GM18873 (cell line): Measurements from ENCODE around the gene RGS9.
"Not testable (repeated sequence)": the region's sequence is repeated elsewhere in the genome, so short reads cannot be mapped to it uniquely, and the experiment has no call there.

Experiments
- ATAC-seq: cut with Tn5 transposase; IDR thresholded peaks from one replicate; pipeline ENCODE4 v1.9.1; 2021; ENCODE audit warnings: mild to moderate bottlenecking, moderate library complexity, moderate number of reproducible peaks; ENCODE audit not compliant: unreplicated experiment, low FRiP score

The RGS9 gene

GRCh38 chr17:65177901-65178300 is 40.7 kb downstream of the RGS9 start:
- ATAC-seq: no peak

- not testable (repeated sequence) for ATAC-seq
Measured at GRCh38 chr17:65180276-65180675, 43.1 kb downstream of the RGS9 start.

DNA sequence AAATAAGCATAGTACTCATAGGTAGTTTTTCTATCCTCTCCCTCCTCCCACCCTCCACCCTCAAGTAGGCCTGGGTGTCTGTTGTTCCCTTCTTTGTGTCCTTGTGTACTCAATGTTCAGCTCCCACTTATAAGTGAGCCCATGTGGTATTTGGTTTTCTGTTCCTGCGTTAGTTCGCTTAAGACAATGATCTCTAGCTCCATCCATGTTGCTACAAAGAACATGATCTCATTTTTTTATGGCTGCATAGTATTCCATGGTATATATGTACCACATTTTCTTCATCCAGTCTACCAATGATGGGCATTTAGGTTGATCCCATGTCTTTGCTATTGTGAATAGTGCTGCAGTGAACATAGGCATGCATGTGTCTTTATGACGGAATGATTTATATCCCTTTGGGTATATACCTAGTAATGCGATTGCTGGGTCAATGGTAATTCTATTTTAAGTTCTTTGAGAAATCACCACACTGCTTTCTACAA is 43.6 kb downstream of the RGS9 start:
- not testable (repeated sequence) for ATAC-seq

DNA sequence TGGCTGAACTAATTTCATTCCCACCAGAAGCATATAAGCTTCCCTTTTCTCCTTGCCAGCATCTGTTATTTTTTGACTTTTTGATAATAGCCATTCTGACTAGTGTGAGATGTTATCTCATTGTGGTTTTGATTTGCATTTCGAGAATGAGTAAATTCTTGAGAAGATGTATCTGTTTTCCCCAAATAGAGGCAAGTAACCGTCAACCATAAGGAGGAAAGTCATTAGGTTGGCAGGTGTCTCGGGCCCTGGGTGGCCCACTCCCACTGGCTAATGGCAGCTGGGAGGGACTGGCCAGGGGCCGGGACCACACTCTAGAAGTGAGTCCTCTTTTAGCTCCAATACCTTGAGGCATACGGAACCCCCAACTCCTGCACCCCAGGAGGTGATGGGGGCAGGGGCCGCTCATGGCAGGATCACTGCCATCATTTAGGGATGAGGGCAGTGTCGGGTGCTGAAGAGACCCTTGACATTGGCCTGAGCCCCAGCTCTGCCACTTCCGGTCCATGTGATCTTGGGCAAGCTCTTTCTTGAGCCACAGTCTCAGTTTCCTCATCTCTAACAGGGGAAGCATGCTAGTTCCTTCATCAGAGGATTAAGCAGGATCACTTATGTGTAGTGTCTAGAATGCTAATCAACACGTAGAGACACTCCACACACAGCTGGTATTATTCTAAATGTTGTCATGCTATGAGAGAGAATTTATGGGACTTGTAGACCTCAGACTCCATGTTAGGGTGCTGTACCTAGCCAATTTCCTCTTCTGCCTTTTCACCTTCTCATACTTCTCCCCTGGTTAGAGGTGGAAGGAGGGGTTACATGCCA is 44.3 kb downstream of the RGS9 start:
- ATAC-seq: peak; percentile 50

GRCh38 chr17:65182233-65182632 is 45.1 kb downstream of the RGS9 start:
- ATAC-seq: peak; percentile 41

DNA sequence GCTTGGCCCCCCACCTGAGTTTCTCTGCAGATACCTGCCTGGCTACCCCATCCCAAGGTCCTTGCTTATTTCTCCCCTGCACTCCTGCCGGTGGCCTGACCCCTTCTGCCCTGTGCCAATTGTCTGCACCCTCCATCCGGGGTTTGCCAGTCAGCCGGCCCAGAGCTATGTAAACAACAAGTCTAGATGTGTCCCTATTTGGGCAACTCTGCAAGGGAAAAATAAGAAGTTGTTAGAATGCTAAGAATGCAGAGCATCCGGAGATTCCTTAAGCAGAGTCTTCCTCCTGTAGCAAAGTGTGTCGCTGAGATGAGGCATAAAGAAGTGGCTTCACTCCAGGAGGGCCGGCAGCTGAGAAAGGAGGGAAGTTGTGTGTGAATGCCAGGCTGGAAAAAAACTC is 46.6 kb downstream of the RGS9 start:
- no peak for ATAC-seq

- no peak for ATAC-seq
Measured at GRCh38 chr17:65184235-65184959, 47.2 kb downstream of the RGS9 start.

GRCh38 chr17:65185062-65185461 is 47.9 kb downstream of the RGS9 start:
- no peak for ATAC-seq

DNA sequence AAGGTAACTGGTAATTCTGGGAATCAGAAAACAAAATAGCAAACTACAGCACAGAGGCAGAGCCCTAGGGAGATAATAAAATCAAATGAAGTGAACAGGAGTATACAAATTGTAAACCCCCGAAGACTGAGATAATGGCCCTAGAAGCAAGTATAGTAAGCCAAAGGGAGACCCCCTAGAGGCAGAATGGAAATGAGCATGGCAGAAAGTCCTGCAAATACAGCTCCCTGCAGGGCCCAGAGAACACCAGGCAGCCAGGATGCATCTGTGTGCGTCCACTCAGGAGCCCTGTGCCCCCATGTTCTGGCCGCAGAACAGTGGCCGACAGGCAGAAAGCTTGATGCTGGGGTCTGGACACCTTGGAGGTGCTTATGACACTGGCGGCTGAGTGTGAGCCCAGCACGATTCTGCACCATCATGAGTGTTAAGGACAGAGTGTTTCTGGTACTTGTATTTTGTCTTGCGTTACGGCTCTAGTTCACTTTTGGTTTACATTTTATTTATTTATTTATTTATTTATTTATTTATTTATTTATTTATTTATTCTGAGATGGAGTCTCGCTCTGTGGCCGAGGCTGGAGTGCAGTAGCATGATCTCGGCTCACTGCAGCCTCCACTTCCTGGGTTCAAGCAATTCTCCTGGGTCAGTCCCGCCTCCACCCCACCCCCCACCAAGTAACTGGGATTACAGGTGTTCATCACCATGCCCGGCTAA is 48.7 kb downstream of the RGS9 start:
- ATAC-seq: no peak

GRCh38 chr17:65190467-65191097 is 53.4 kb downstream of the RGS9 start:
- no peak for ATAC-seq

DNA sequence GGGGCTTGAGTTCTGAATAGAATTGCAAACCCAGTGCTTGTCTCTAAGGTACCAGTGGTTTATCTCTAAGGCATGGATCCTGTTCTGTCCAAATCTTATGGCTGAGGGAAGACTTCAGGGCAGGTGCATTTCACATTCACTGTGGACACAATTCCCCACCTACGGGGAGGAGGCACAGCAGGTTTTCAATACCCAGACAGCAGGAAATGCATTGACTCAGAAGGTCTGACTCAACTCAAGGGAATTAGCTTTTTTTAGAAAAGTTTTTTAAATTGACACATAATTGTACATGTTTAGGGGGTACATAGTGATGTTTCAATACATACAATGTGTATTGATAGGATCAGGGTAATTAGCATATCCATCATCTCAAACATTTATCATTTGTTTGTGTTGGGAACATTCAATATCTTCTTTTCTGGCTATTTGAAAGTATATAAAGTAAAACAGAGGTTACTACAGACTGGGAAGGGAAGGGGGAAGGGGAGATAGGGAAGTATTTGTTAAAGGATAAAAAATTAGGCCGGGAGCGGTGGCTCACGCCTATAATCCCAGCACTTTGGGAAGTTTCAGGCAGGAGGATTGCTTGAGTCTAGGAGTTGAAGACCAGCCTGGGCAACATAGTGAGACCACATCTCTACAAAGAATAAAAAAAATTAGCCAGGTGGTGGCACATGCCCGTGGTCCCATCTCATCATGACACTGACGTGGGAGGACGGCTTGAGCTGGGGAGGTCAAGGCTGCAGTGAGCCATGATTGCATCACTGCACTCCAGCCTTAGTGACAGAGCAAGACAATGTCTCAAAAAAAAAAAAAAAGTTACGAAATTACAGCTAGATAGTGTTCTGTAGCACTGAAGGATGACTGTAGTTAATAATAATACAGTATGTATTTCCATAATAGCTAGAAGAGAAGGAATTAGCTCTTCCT is 54.9 kb downstream of the RGS9 start:
- no peak for ATAC-seq

GRCh38 chr17:65193305-65193704 is 56.1 kb downstream of the RGS9 start:
- ATAC-seq: no peak

GRCh38 chr17:65193716-65194293 is 56.6 kb downstream of the RGS9 start:
- ATAC-seq: no peak

DNA sequence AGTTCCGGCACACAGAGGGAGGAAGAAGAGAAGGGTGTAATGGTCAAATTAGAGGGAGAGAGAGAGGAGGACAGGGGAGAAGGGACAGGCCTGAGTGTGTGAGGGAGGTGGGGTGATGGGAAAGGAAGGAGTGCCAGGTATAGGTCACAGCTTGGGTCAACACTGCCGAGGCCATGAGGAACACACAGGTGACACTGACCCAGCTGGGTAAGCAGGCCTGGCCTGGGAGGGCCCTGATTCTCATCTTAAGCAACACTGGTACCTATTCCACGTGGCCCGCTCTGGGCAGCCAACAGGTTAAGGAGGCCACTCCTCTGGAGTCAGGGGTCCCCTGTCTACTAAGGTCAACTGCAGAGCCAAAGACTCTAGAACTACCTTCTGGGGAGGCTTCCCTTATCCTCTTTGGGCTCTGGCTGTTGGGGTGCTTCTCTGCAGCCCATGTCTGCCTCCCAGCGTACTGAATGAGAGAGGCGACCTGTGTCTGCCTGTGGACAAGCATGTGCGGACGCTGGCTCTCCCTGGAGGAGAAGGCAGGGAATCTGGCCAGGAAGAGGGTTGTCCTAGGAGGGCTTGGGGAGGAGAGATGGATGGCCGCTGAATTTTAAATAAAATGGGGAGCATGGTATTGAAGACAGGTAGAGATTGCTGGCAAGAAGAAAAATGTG is 57.6 kb downstream of the RGS9 start:
- ATAC-seq: no peak

DNA sequence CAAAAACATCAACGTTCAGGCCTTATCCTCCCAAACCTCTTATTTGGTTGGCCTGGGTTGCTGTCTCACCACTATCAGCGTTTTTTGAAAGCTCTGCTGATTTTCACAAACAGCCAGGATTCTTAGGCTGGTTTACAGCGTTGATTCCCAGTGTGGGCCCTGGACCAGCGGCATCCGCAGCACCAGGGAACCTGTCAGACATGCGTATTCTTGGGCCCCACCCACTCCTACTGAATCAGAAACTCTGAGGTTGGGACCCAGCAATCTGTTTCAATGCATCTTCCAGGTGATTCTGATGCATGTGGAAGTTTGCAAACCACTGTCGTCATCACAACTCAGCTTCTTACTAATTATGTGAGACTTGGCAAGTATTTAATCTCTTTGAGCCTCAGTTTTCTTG is 58.5 kb downstream of the RGS9 start:
- no peak for ATAC-seq

- no peak for ATAC-seq
Measured at GRCh38 chr17:65196617-65197016, 59.4 kb downstream of the RGS9 start.

DNA sequence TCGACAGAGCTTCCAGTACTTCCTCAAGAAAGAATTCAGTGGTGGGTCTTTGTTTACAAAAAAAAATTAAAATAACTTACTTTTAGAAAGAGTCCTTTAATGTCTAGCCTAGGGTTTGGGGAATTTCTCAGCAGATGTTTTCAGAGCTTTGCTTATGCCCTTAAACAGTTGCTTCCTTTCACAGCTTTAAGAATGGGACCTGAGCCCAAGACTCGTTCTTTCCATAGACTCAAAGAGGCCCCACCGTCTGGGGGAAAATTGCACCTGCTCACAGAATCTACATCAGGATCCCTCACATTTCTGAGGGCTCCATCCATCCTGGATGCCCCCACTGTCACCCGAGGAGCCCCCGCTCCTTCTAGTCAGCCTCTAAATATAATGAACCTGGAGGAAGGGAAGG is 60.0 kb downstream of the RGS9 start:
- ATAC-seq: no peak

- no peak for ATAC-seq
Measured at GRCh38 chr17:65198653-65199382, 61.6 kb downstream of the RGS9 start.
